ENCODE measurements around the gene KRT39.

Gene KRT39

GRCh38 chr17:40944531-40944930 is 22.2 kb downstream of the KRT39 start:
- no peak overlapping the region for H3K27ac ChIP-seq
- TF ChIP-seq, protein P1, sequence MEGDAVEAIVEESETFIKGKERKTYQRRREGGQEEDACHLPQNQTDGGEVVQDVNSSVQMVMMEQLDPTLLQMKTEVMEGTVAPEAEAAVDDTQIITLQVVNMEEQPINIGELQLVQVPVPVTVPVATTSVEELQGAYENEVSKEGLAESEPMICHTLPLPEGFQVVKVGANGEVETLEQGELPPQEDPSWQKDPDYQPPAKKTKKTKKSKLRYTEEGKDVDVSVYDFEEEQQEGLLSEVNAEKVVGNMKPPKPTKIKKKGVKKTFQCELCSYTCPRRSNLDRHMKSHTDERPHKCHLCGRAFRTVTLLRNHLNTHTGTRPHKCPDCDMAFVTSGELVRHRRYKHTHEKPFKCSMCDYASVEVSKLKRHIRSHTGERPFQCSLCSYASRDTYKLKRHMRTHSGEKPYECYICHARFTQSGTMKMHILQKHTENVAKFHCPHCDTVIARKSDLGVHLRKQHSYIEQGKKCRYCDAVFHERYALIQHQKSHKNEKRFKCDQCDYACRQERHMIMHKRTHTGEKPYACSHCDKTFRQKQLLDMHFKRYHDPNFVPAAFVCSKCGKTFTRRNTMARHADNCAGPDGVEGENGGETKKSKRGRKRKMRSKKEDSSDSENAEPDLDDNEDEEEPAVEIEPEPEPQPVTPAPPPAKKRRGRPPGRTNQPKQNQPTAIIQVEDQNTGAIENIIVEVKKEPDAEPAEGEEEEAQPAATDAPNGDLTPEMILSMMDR (conservative IDR thresholded peaks at IDR 0.05), result no peak

DNA sequence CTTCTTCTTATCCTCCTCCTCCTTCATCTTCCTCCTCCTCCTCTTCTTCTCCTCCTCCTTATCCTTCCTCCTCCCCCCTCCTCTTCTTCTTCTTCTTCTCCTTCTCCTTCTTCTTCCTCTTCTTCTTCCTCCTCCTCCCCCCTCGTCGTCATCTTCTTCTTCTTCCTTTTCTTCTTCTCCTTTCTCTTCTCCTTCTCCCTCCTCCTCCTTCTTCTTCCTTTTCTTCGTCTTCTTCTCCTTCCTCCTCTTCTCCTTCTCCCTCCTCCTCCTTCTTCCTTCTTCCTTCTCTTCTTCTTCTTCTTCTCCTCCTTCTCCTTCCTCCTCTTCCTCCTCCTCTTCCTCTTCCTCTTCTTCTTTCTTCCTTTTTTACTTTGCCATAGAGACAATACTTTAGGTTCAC is 24.2 kb downstream of the KRT39 start:
- TF ChIP-seq, protein P1 (conservative IDR thresholded peaks at IDR 0.05), result no peak
- H3K27ac ChIP-seq, result no peak overlapping the region

DNA sequence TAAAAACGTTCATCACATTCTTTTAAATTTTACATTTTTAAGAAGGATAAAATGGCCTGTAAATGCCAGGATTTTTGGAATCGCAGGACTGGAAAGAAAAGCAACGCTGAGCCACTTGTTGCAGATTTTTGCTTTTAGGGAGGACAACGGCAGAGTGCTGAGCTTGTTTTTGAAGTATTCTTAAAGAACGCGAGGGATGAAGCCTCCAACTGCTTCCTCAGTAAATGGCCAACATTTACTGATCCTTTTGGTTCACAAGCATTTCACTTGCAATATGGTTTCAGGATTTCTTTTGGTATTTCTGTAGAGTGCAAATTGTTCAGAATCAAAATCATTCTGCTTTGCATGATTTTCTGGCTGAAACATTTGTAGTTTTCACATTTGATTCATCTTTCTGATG is 26.5 kb downstream of the KRT39 start:
- H3K27ac ChIP-seq, result no peak overlapping the region
- TF ChIP-seq, protein P1 (conservative IDR thresholded peaks at IDR 0.05), result no peak

DNA sequence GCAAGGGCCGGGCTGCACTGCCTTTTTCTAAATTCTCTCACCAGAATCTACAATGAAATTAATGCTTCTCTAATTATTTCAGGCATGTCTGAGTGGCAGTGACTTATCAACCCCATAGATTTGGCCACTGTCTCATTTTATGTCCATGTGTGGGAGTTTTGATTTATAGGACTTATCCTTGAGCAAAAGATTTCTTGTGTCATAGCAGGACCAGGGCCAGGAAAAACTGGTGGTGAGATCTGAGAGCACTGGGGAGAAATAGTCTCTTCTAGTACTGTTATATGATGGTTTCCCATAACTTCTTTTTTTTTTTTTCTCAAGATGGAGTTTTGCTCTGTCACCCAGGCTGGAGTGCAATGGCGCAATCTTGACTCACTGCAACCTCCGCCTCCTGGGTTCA is 27.8 kb downstream of the KRT39 start:
- TF ChIP-seq, protein P1 (conservative IDR thresholded peaks at IDR 0.05), result no peak
- H3K27ac ChIP-seq, result no peak overlapping the region

GRCh38 chr17:40937384-40937819 is 29.3 kb downstream of the KRT39 start, which contains the start of gene KRT23:
KRT23 (minus strand) TSS chr17:40937646; CDS start chr17:40936603, 1,043 bp downstream.
- no peak within 1 kb of the TSS for H3K27ac ChIP-seq
- TF ChIP-seq, protein P1 (conservative IDR thresholded peaks at IDR 0.05), result no peak

- TF ChIP-seq, protein P1 (conservative IDR thresholded peaks at IDR 0.05), result no peak
- H3K27ac ChIP-seq, result no peak overlapping the region
These were observed 29.8 kb downstream of the KRT39 start for GRCh38 chr17:40936976-40937375.

DNA sequence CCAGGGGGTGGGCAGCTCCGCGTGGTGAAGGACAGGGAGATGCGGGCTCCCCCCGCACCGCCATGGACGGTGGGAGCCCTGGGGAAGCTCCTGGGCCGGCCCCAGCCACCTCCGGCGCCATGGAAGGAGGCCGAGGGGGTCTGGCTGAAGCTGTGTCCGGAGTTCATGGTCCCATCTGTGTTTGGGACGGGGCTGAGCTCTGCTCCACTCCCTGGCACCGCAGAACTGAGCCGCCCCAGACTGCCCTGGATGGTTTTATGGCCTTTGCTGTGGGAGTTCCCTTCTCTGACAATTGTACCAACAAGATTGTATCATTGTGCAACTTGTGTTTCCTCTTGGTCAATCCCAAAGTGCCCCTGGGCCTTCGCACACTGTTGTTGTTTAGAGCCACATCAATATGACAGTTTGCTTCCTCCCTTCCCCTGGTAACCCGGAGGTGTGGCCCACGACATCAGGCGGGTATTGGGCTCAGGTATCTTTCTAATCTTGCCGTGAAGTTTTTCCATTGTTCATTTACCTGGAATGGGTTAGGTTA is 30.2 kb downstream of the KRT39 start:
- no peak overlapping the region for H3K27ac ChIP-seq
- TF ChIP-seq, protein P1 (conservative IDR thresholded peaks at IDR 0.05), result no peak

Data from VCaP (cell line).